Smooth muscle cell (in vitro differentiated cells): Measurements from ENCODE around the gene NMS. TPM values are rescaled to one million over a fixed set of nuclear protein-coding genes. Genes with fewer than 3 reads are reported as not detected.

Source experiments
- DNase-seq: peaks from one replicate; lab custom pipeline; 2025; ENCODE audit not compliant: unreplicated experiment; lab: John Stamatoyannopoulos, UW
- H2AFZ ChIP-seq: fragments of 200-600 bp; sonication (generic); 2 replicates; pipeline ENCODE4 v1.6.0; 2016; ENCODE audit warnings: antibody characterized with exemption, low read depth, mild to moderate bottlenecking
- H3F3A ChIP-seq: fragments of 200-600 bp; sonication (generic); 2 replicates; pipeline ENCODE4 v1.6.0; 2017; ENCODE audit warnings: antibody characterized with exemption, low read depth
- H3K27ac ChIP-seq: fragments of 200-600 bp; sonication (generic); 2 replicates; pipeline ENCODE4 v1.5.1; 2016; ENCODE audit warnings: low read depth, mild to moderate bottlenecking
- H3K27me3 ChIP-seq: fragments of 200-600 bp; sonication (generic); 2 replicates; pipeline ENCODE4 v1.6.1; 2016; ENCODE audit warnings: low read depth, mild to moderate bottlenecking
- H3K36me3 ChIP-seq: fragments of 200-600 bp; sonication (generic); 2 replicates; pipeline ENCODE4 v1.5.1; 2016; ENCODE audit warnings: low read depth
- H3K4me1 ChIP-seq: fragments of 200-600 bp; sonication (generic); 2 replicates; pipeline ENCODE4 v1.5.1; 2016; ENCODE audit warnings: low read depth
- H3K4me2 ChIP-seq: fragments of 200-600 bp; sonication (generic); 2 replicates; pipeline ENCODE4 v1.6.0; 2016; ENCODE audit warnings: mild to moderate bottlenecking
- H3K4me3 ChIP-seq: fragments of 200-600 bp; sonication (generic); 2 replicates; pipeline ENCODE4 v1.5.1; 2016; ENCODE audit warnings: mild to moderate bottlenecking
- H3K79me2 ChIP-seq: fragments of 200-600 bp; sonication (generic); 2 replicates; pipeline ENCODE4 v1.6.0; 2016; ENCODE audit warnings: low read depth, mild to moderate bottlenecking
- H3K9ac ChIP-seq: fragments of 200-600 bp; sonication (generic); 2 replicates; pipeline ENCODE4 v1.6.0; 2016; ENCODE audit warnings: low read depth
- H3K9me3 ChIP-seq: fragments of 200-600 bp; sonication (generic); replicated peaks from 2 replicates; pipeline ENCODE4 v1.5.1; 2016; ENCODE audit warnings: low read depth
- H4K20me1 ChIP-seq: fragments of 200-600 bp; sonication (generic); 2 replicates; pipeline ENCODE4 v1.6.0; 2016; ENCODE audit warnings: low read depth
- CTCF ChIP-seq: fragments of 200-600 bp; sonication (generic); IDR thresholded peaks from 2 replicates; pipeline ENCODE4 v1.5.1; 2017; ENCODE audit warnings: borderline replicate concordance, mild to moderate bottlenecking, antibody characterized with exemption; ENCODE audit not compliant: insufficient read depth, poor library complexity, severe bottlenecking
- WGBS: methylation state at CpG from one replicate; pipeline ENCODE4 v1.1.7; 2016; ENCODE audit warnings: low lambda C conversion rate; 5-methylcytosine and 5-hydroxymethylcytosine counted together
- polyA plus RNA-seq: library from polyadenylated mRNA; unstranded; fragments of >200 nt; fragmentation: Nextera tagmentation; extraction: Ambion mirVana; gene quantifications from 2 replicates; pipeline ENCODE4 v1.2.1, GENCODE V29; 2016
- total RNA-seq: library from RNA; depleted of rRNA; stranded (reverse); fragments of >200 nt; gene quantifications from 2 replicates; pipeline ENCODE4 v1.2.3, GENCODE V29; 2014

NMS gene
- total and polyA plus RNA-seq, 2 experiments from 2014 or later = not detected

DNA sequence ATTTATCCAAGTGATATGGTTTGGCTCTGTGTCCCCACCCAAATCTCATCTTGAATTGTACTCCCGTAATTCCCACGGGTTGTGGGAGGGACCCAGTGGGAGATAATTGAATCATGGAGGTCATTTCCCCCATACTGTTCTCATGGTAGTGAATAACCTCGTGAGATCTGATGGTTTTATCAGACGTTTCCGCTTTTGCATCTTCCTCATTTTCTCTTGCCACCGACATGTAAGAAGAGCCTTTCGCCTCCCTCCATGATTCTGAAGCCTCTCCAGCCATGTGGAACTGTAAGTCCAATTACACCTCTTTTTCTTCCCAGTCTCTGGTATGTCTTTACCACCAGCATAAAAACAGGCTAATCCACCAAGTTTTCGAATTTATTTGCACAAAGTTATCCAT, 32.5 kb upstream of the NMS start:
- H3K9me3 ChIP-seq = no peaks in the 10 kb centered on the region
- no peak overlapping the region for H2AFZ ChIP-seq
- no peak overlapping the region for H3K4me3 ChIP-seq
- no peak overlapping the region for H3K9ac ChIP-seq
- no peaks in the 10 kb centered on the region for H3K4me1 ChIP-seq
- H3K79me2 ChIP-seq = no peaks in the 10 kb centered on the region
- no peaks in the 10 kb centered on the region for H4K20me1 ChIP-seq
- no peak overlapping the region for H3K27ac ChIP-seq
- no peak for TF ChIP-seq CTCF
- H3F3A ChIP-seq = no peaks in the 10 kb centered on the region
- WGBS = 88% methylated on average over 8 of the region's 8 CpGs
- DNase-seq = no peak
- H3K4me2 ChIP-seq = no peak overlapping the region
- H3K27me3 ChIP-seq = peaks cover 4% of the 10 kb centered on the region
- H3K36me3 ChIP-seq = no peaks in the 10 kb centered on the region

DNA sequence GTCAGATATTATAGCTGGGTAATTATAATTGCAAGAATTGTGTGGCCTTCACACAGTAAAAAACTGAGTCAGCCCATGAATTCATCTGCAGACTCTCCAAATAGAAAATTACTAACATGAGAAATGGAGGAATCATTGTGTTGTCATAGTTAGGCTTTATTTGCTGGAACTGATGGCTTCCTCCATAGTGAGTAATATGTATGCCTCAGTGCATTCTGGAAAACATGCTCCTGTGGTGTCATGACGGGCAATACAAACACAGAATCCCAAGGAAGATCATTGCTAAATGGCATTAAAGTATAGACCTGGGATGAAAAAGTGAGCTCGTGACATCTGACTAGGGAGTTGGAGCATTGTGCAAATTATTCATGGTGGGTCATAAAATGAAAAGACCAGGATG, 23.6 kb upstream of the NMS start:
- Histone ChIP-seq H4K20me1 (no peaks in the 10 kb centered on the region), H3K36me3 (no peaks in the 10 kb centered on the region), H3K4me2 (no peak overlapping the region), H3K79me2 (no peaks in the 10 kb centered on the region), H2AFZ (no peak overlapping the region), H3F3A (no peaks in the 10 kb centered on the region), H3K27ac (no peak overlapping the region), H3K4me1 (no peaks in the 10 kb centered on the region), H3K9ac (no peak overlapping the region), H3K9me3 (no peaks in the 10 kb centered on the region), H3K4me3 (no peak overlapping the region), H3K27me3 (no peaks in the 10 kb centered on the region)
- no peak for TF ChIP-seq CTCF
- no peak for DNase-seq
- WGBS = 87% methylated on average over 2 of the region's 2 CpGs

DNA sequence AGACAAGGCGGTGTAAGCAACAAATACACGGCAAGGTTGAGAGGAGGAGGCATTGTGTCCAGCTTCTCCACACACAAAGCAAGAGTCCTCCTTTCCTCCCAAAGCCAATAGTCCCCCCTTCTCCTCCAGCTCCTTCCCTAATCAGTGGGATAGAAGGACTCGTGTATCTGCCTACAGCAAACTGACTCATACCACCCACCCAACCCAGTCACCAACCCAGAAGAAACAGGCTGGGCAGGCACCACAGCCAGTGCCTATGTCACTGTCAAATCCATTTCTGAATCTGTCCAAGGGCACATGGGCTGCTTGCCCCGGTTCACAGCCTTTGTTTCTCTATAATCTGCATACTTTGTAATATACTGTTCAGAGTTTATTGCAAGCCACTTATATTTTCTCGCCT, 19.2 kb upstream of the NMS start:
- DNase-seq = no peak
- Histone ChIP-seq H3K79me2 (no peaks in the 10 kb centered on the region), H3K4me2 (no peak overlapping the region), H3K27me3 (no peaks in the 10 kb centered on the region), H3K27ac (no peak overlapping the region), H3K4me3 (no peak overlapping the region), H3K36me3 (no peaks in the 10 kb centered on the region), H3K9me3 (peaks cover 2% of the 10 kb centered on the region), H3K9ac (no peak overlapping the region), H2AFZ (no peak overlapping the region), H4K20me1 (no peaks in the 10 kb centered on the region), H3F3A (no peaks in the 10 kb centered on the region), H3K4me1 (no peaks in the 10 kb centered on the region)
- TF ChIP-seq CTCF = no peak
- 78% methylated on average over 5 of the region's 5 CpGs for WGBS

GRCh38 chr2:100451734-100452133, 18.5 kb upstream of the NMS start:
- H3K4me1 ChIP-seq = no peaks in the 10 kb centered on the region
- no peak overlapping the region for H3K27ac ChIP-seq
- H3K27me3 ChIP-seq = no peaks in the 10 kb centered on the region
- DNase-seq = no peak
- no peaks in the 10 kb centered on the region for H4K20me1 ChIP-seq
- no peaks in the 10 kb centered on the region for H3F3A ChIP-seq
- H3K9ac ChIP-seq = no peak overlapping the region
- H3K79me2 ChIP-seq = no peaks in the 10 kb centered on the region
- no peaks in the 10 kb centered on the region for H3K36me3 ChIP-seq
- H3K4me3 ChIP-seq = no peak overlapping the region
- no peak overlapping the region for H2AFZ ChIP-seq
- H3K9me3 ChIP-seq = peaks cover 2% of the 10 kb centered on the region
- no peak overlapping the region for H3K4me2 ChIP-seq
- TF ChIP-seq CTCF = no peak
